ENCODE measurements around the gene ZNF24.
A peak's percentile ranks its signal among the peaks of the same experiment; 100 is the strongest.

Gene ZNF24

DNA sequence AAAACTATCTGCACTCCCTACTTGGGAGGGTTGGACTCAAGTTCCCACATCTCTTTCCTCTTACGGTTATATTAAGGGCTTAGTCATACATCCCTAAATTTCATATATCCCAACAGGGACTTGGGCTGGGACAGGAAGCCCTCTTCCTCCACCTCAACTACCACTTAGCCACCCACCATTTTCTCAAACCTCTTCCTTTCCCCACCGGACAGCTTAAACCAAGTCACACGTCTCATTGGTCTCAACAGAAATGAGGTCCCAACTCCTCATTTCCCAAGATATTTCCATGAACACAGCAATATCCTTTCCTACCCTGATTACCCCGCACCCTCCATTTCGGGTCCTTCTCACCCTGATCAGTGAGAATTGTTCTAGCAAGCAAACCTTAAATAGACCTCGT is 54.9 kb downstream of the ZNF24 start:
- Mint-ChIP-seq H3K9me3 (no peaks in the 10 kb centered on the region), H3K4me1 (peaks cover 50% of the 10 kb centered on the region), H3K36me3 (peaks cover 14% of the 10 kb centered on the region)

DNA sequence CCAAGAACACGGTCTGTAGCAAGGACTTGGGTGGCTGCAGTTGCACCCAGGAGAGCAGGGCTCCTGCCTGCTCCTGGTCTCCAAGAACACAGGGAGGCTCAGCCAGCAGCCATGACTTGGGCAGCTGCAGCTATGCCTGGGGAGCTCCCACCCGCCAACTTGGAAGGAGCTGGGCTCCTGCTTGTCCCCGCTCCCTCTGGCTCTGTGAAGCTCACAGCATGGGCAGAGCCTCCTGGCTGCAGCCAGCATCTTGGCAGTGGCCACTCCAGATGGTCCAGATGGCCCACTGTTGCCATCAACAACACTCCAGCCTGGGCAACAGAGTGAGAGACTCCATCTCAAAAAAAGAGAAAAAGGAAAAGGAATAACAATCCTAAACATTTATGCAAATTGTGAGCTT is 59.4 kb downstream of the ZNF24 start:
- Mint-ChIP-seq H3K9me3 (no peaks in the 10 kb centered on the region), H3K36me3 (peaks cover 12% of the 10 kb centered on the region), H3K4me3 (no peak overlapping the region), H3K4me1 (peaks cover 25% of the 10 kb centered on the region), H3K27ac (no peak overlapping the region), H3K27me3 (no peaks in the 10 kb centered on the region)

More for the DNA sequence above, 54.9 kb downstream of the ZNF24 start:
- Mint-ChIP-seq H3K27ac (peak overlapping the region; percentile 99), H3K4me3 (peak overlapping the region; percentile 99), H3K27me3 (no peaks in the 10 kb centered on the region)

DNA sequence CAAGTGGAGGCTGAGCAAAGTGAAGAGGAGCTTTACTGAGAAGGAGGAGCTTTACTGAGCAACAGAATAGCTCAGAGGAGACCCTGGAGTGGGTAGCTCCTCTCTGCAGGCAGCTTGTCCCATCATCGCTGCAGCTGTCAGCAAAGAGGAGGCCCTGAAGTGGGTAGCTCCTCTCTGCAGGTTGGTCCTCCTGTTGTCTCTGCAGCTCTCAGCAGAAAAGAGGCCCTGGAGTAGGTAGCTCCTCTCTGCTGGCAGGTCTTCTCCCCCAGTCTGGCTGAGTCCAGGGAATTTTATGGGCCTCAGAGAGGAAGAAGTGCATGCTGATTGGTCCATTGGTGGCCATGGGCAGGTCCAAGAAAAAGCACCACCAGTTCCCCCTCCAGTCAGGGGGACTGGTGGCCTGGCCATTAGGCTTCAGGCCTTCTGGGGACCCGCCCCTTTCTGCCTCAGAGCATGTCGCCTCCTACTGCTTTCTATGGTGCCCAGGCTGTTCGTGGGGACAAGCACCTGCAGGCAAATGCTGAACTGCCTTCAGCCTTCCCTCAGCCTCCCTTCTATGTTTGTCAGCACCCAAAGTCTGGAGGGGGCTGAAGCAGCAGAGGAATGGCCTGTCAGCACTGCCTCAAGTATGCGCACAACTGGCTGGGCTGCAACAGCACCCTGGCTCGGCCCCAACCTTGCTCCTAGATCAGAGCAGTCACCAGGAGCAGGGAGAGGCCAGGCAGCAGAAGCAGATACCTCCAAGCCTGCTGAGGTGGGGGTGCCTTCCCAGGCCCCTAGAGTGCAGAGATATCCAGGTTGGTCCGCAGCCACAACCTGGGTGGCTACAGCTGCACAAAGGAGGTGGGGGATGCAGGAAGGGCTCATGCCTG is 60.1 kb downstream of the ZNF24 start:
- Mint-ChIP-seq H3K36me3 (peaks cover 11% of the 10 kb centered on the region), H3K4me3 (no peak overlapping the region), H3K4me1 (peaks cover 22% of the 10 kb centered on the region), H3K9me3 (peaks cover 3% of the 10 kb centered on the region), H3K27me3 (no peaks in the 10 kb centered on the region), H3K27ac (no peak overlapping the region)

DNA sequence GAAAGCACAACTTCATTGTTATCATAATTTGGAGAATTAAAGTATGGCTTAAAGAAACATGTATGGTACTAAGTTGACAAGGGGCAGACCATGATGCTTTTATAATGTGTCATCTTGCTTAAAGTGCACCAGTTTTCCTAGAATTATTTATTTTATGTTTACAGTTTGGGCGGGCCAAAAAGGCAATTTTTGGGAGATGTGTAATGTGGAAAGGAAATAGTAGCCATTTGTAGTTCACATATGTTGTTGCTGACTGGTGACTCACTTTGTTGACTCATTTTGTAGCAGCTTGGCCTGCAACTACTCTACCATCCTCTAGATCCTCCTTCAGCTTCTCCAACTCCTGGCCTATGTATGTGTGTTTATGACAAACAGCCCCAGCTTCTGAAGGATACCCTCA is 61.9 kb downstream of the ZNF24 start:
- H3K4me1 Mint-ChIP-seq = peaks cover 27% of the 10 kb centered on the region
- no peak overlapping the region for H3K4me3 Mint-ChIP-seq
- H3K9me3 Mint-ChIP-seq = peaks cover 7% of the 10 kb centered on the region
- H3K36me3 Mint-ChIP-seq = peaks cover 15% of the 10 kb centered on the region
- no peak overlapping the region for H3K27ac Mint-ChIP-seq
- no peaks in the 10 kb centered on the region for H3K27me3 Mint-ChIP-seq
